Measurements from ENCODE around the gene RGS6.

Gene RGS6

DNA sequence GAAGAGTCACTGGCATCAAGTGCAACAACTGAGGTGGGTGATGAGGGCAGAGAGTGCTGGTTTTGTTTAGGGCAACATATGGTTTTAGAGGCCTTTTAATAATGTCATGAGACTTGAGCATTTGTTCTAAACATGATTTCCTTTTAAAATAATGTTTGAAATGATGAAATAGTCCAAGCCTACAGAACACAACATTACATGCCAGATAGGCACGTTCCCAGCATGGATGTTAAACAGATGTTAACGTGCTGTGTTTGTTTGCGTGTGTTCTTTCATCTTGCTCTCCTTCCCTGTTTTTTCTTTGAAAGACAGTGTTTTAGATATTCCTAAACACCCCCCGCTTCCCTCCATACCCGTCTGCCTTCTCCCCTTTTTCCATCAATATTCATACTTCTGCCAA lies 82.3 kb downstream of the RGS6 start:
- DNase-seq (ENCODE audit: low spot score): no peak

DNA sequence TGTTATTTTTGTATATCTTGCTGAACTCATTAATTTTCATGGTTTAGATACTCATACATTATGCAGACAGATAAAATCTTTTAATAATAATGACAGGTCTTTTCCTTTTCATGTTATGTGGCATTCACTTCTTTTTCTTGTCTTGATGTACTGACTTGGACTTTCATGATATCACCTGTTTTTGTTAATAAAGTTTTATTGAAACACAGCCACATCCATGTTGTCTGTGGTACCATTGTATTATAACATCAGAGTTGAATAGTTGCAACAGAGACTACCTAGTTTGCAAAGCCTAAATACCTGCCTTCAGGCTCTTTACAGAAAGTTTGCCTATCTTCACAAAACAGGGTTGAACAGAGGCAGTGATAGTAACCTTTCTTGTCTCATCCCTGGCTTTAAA lies 85.1 kb downstream of the RGS6 start:
- no peak for DNase-seq (ENCODE audit: low spot score)

DNA sequence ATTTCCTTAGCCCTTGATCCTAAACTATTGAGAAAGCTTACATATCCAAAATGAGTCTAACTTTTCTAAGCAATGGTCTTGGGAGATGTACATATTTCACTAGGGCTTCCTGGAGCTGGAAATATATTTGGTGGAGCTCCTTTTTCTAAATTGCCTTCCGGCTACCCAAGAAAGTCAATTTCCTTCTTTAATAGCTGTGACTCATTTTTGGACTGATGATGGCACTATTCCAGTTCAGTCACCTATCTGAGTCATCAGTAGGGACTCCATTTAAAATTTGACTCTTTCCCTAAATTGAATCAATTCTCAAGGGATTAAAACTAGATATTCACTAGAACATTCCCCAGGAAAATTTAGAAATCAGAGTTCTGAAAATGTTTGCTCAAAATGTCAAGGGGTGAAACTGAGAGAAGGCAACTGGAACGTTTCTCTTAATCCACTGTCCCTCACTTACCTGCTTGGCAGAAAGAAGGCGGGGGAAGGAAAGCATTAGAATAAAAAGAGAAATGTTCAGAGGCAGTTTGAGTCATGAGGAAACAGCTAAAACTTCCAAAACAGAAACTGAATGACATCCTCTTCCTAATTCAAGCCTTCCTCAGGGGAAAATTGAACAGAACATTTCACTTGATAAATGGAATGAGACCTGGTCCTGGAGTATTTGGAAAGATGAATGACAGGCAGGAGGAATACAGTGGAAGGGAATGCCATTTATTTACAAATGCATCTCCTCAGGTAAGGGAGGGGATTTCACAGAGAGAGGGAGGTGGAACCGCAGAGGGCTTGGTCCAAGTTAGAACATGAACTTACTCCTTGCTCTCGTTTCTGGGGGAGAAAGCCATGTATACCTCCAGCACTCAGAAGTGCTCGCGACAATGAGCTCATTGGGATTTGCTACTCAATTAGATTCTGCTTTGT lies 91.2 kb downstream of the RGS6 start:
- DNase-seq (ENCODE audit: low spot score): no peak

DNA sequence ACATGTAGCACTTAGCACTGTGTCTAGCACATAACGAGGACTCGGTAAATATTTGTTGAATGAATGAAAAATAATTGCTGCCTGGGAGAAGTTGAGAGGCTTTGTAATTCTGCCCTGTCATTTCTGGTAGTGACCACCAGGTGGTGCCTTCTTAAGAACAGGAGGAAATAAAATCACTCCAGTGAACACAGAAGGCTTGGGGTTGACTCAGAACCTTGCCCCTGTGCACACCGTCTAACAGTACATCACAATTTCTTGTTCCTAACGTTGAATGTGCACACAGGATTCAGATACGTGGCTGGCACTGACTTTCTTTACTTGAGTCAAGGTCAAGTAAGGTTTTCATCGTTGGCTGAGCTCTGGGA lies 91.8 kb downstream of the RGS6 start:
- DNase-seq (ENCODE audit: low spot score): no peak

DNA sequence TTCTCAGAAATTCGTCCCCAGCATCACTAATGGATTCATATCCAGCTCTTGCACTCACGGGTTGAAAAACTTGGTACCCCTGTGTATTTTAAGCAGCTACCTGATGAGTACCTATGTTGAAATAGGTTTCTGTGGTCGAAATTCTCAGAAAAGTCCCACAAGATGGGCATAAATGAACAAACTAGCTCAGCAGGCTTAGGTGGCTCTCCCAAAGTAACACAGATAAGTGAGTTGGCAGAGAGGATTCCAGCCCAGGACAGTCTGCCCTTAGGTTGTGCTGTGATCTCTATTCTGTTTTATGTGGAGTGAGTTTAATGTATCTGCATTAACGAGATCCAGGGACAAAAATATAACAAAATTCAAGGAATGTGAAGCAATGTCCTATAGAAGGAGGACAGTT lies 92.3 kb downstream of the RGS6 start:
- no peak for DNase-seq (ENCODE audit: low spot score)

DNA sequence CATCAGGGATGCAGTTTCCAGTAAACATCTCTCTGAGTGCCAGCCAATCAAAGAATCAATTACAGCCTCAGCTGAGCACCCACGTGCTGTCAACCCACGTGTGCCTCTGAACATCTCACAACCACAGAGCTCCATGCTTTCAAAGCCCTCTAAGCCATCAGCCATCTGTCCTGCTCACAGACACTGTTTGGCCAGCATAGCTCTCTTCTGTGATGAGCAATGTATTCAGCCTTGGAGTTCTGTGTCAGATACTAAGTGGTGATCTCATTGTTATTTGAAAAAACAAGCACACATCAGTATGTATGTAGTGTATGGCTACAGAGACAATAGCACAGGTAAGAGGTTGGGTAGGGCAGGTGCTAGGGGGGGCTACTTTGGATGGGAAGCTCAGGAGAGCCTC lies 94.3 kb downstream of the RGS6 start:
- DNase-seq (ENCODE audit: low spot score): no peak

DNA sequence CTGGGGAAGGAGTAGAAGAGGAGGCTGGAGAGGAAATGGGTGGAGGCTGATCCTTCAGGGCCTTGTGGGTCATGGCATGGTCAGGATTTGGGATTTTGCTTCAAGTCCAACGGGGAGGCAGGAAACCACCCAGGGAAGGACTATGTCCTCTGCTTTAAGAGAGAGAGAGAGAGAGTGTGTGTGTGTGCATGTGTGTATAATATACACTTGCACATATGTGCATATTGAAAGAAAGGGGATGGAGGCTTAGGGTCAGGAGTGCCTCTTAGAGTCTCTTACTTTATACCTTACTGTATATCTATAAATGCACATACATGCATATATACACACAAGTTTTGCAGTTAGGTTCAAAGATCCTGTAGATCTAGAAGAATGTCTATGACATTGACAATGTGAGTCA lies 94.8 kb downstream of the RGS6 start:
- DNase-seq (ENCODE audit: low spot score): no peak

DNA sequence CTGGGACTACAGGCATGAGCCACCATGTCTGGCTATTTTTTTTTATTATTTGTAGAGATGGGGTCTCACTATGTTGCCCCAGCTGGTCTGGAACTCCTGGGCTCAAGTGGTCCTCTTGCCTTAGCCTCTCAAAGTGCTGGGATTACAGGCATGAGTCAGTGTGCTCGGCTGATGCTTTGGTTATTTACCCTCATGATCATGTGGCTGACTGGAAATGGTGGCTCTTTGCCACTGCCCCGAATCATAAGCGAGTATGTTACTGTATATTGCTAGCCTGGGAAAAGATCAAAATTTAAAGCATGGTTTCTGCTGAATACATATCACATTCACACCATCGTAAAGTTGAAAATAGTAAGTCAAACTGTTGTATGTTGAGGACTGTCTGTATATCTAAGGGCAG lies 101.1 kb downstream of the RGS6 start:
- no peak for DNase-seq (ENCODE audit: low spot score)

DNA sequence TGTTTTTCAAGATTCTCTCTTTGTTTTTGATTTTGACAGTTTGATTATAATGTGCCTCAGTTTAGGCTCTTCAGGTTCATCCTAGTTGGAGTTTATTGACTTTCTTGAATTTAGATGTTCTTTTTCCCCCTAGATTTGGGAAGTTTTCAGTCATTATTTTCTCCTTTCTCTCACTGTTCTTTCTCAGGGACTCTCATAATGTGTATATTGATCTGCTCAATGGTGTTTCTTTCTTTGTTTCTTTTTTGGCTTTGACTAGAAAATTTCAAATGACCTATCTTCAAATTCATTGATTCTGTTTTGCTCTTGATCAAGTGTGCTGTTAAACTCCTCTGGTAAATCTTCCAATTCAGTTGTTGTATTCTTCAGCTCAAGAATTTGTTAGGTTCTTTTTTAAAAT lies 108.3 kb downstream of the RGS6 start:
- DNase-seq (ENCODE audit: low spot score): no peak

DNA sequence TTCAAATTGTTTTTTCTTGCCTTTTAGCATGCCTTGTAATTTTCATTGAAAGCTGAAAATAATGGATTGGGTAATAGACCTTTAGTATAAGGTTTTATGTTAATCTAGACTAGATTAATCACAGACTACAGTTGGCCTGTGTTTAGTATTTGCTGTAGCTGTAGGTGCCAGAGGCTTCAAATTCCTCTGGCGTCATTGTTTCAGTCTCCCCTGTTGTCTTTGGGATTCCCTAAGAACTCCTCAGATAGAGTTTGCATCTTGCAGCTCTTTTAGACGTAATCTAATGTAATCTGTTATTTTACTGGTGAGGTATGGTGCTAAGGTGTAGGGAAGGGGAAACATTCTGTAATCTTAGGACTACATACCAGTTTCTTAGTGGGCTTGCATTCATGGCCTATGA lies 113.0 kb downstream of the RGS6 start:
- no peak for DNase-seq (ENCODE audit: low spot score)

DNA sequence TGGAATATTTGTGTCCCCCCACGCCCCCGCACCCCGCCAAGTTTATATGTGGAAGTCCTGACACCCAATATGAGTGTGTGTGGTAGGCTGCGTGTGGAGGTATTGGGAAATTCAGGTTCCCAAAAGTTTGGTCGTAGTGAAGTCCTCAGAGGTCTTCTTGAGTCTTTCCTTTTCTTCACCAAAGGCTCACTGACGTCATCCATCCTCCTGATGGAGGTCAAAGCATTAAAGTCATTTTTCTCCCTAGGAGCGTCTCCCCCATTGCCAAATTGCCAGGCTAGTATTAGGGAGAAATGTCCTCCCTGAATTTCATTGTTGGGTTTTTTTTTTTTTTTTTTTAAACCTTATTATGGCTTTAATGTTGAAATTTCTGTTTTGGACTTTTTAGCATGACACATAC lies 113.7 kb downstream of the RGS6 start:
- DNase-seq (ENCODE audit: low spot score): no peak

DNA sequence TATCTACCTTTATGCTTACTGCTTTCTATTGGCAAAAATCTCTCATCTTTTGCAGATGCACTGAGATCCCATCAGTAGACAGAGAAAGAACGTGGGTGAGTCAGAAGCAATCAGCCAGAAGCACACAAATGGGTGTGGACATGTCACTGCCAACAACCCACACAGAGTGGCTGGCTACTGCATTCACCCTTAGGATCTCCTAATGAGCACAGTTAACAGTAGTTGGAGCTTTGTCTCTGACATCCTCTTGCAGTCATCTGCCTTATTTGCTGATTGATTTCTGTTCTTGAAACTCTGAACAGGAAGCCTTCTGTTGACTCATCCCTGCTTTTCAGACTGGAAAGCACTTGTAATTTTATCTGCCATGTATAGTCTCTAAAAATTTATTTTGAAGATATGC lies 117.2 kb downstream of the RGS6 start:
- DNase-seq (ENCODE audit: low spot score): no peak

DNA sequence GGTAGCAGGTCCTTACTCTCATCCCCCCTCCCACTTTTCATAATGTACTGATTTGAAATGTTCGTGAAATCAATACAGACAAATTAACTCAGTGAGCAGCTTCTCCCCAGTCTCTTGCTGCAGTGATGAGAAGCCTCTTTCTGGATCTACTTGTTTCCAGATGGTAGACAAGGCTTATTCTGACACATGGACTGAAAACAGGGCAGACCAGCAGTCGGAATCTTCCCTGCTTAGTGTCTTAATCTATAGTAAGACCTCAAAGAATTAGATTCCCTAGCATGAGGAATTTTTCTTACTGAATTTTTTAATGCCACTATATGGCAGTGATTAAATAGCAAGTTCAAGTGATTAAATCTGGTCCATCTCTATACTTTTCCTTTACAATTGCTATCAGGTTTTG lies 120.1 kb downstream of the RGS6 start:
- no peak for DNase-seq (ENCODE audit: low spot score)

DNA sequence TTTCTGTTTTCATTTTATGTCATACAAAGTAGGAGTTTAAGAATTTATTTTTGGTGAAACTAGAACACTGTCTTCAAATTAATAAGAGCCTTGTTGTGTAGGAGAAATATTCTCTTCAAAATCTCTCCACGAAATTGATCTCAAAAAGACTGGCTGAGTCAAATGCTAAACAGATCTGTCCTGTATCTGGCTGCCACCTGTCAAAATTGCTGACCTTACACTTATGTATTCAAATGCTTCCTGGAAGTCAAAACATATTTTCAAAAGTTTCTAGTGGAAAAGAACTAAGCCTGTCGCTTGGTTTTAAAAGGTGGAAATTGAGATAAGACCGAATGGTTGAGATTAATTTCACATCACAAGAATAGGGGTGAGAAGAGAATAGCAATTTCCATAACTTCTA lies 121.4 kb downstream of the RGS6 start:
- no peak for DNase-seq (ENCODE audit: low spot score)

DNA sequence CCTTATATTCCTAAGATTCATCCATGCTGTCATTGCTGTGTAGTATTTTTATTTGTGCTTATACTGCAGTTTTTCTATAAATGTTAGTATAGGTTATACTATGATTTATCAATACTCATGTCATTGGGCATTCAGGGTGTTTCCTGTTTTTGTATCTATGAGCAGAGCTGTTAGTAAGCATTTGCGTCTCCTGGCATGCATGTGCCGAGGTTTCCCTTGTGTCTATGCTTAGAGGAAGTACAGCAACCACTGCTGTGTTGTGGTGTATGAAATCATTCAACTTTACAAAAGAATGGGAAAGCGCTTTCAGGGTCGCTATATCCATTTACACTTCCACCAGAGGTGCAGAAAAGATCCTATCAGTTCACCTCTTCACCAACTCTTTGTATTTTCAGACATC lies 122.7 kb downstream of the RGS6 start:
- no peak for DNase-seq (ENCODE audit: low spot score)

DNA sequence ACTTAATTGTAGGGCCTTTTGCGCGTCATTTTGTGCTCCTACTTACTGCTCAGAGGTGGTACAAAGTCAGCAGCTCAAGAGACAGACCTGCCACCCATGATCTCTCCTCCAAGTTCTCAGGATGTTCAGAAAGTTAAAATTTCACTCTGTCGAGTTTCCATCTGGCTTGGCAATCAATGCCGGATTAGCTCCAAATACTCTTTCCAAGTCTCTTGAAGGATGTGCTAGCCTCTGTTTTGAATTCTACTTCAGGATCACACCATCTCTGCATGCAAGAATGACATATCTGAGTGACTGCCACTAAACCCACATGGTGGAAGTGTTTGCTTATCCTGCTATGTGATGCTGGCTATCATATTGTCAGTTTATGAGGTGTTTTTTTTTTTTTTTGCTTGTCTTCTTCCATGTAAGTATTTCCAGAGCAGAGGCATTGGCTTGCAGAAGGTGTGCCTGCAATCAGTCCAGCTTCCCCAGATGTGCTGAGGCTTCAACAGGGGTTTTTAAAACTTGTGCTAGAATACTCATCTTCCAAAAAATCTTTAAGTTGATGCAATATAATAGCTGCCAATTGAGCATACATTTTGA lies 125.6 kb downstream of the RGS6 start:
- DNase-seq (ENCODE audit: low spot score): no peak

DNA sequence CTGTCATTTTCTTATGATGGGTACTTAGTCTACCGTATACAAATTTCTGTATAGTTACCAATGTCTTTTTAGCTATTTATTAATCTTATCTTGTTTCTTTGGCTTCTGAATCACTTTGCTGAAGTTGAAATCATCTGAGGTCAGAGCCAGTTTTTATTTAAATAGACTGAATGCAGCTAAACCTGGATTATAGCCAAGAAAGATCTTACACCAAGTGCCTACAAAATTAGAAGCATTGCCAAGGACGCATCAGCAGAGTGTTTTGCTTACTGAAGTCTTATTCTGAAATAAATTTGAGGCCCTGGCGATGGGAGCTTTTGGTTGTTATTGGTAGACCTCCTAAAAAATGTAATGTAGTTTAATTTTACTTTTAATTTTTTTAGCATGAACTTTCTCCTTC lies 128.2 kb downstream of the RGS6 start:
- DNase-seq (ENCODE audit: low spot score): no peak

DNA sequence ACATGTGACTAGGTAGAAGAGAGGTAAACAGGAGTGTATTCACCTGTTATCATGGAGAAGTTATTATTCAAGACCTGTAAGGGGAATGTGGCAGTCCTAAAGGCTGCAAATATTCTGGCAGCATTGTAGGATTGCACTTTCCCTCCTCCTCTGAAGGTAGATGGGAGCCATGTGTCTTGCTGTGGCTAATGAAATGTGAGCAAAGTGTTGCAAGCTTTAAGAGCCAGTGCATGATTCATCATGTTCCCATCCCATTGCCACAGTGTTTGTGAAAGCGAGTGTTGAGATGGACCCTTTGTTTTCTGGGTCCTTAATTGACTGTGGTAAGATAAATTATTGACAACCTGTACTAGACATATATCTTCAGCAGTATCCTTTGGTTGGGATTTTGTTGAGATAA lies 128.7 kb downstream of the RGS6 start:
- DNase-seq (ENCODE audit: low spot score): no peak

DNA sequence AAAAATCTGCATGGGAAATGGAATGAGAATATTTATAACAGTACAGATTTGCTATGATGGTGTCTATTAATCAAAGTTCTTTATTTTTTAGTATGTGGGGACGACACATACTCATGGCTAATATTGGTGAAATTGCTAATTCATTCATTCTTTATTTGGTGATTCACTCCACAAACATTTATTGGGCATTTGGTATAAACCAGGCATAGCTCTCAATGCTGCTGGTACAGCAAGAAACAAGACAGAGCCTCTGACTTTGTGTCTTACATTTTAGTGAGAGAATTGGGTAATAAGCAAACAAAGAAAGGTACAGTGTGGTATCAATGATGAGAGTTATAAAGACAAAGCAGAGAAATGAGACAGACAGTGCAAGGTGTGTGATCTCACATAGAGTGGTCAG lies 129.5 kb downstream of the RGS6 start:
- no peak for DNase-seq (ENCODE audit: low spot score)

DNA sequence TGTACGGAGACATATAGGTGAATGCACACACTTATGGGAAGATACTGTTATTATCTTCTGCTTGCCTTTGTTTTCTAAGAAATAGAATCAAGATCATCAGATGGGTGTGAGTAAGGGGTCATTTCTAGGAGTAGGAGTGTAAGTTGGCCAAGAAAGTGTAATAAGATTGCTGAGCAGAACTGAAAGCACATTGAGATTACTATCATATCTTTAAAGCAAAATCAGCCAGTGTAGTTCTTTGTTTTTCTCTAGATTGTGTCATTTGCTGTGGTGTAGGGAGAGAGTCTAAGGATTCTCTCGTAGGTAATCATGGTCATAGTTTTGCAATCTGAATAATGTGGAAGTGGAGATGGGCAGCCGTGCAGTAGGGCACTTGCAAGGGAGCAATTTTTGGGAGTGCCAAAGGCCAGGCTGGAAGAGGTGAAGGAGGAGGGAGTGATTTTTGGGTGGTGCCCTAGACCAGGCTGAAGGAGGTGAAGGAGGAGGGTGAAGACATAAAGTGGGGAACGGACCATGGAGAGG lies 131.6 kb downstream of the RGS6 start:
- DNase-seq (ENCODE audit: low spot score): no peak

DNA sequence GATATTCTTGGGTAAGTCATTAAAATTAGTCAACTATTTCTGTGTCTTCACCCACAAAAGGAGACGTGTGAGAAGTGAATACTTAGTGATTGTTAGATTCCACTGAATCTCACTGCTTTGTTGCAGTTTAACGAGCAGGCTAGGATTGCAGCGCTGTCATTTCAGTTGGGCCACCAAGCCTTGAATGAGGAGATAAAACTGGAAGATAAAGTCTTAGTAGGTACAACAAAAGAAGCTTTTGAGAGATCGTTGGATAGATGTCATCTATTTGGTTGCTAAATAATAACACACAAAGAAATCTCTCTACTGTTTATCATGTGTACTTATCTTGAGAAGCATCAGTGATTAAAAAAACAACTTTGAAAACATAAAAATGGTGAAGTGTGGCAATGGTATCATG lies 132.3 kb downstream of the RGS6 start:
- no peak for DNase-seq (ENCODE audit: low spot score)

DNA sequence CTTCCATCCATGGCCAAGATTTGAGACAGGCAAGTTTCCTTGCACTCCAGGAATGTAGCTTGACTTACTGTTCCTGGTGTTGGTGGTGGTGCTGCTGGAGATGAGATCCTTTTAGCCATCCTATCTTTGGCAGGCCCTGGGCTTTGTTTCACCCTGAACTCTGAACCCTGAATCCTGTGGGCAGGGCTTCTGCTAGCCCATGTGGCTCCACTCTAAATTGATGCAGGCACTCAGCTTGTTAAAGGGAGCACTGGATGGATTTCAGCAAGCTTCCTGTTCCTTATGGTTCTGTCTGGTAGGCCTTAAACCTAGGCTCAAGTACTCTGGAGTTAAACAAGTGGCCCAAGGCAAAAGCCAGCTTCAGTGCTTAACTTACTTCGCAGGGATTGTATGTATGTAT lies 138.2 kb downstream of the RGS6 start:
- no peak for DNase-seq (ENCODE audit: low spot score)

DNA sequence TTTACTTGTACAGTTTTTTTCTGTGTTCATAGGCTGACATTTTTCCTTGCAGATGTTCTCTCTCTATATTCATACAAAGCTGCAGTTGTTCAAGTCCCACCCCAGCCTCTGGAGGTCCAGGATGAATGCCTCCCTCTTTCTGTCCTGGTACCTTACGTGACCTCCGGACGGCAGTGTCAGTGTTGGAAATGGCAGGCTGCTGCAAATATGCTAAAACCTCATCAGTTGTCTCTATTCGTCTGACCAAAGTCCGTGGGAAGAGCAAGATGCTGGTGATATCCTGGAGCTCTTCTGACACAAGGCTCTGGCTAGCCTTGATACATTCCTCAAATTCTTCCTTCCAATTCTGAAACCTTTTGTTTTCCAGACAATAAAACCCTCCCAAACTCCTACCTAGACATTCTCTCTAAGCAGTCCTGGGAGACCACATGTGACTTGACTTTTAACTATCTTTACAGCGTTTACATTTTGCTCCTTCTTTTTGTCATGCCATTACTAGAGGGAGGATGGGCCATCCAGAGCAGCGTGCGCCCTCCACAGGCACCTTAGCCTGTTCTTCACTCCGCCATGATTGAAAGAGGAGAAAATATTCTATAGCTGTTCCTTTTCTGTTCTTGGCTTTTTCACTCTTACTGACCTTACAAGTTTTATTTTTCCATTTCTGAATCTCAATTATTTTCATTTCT lies 143.6 kb downstream of the RGS6 start:
- DNase-seq (ENCODE audit: low spot score): no peak

Measured in AG08395 (cell line).